ENCODE results near the gene KIF3C. TPM values are rescaled to one million over a fixed set of nuclear protein-coding genes. Genes with fewer than 3 reads are reported as not detected.

The KIF3C gene
- total RNA-seq, 3 donors from 2014 or later, result 3.4 to 32.8 (median 6.0) TPM

DNA sequence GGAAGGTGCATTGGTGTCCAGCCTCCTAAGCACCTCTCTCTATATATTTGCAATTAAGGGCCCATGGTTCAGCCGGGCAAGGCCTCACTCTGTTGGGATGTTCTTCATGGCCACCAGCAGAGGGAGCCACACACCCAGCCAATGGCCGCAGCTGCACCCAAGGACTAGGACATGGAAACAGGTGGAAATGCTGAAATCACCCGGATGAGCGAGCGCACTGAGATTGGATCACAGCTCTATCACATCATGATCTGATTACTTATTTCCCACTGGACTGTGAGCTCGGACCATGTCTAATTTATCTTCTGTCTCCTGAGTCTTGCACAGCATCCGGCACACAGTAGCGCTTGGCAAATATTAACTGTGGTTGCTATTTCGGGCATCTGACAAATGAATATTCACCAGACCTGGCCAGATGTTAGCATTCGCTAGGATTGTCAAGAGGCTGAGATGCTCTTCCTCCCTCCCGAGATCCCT is 31.2 kb downstream of the KIF3C start:
- peak; percentile 37 to 76 for DNase-seq (ENCODE audit: low spot score in 2 of 2)
- no peak overlapping the region for H3K27ac ChIP-seq
- TF ChIP-seq, protein P1, sequence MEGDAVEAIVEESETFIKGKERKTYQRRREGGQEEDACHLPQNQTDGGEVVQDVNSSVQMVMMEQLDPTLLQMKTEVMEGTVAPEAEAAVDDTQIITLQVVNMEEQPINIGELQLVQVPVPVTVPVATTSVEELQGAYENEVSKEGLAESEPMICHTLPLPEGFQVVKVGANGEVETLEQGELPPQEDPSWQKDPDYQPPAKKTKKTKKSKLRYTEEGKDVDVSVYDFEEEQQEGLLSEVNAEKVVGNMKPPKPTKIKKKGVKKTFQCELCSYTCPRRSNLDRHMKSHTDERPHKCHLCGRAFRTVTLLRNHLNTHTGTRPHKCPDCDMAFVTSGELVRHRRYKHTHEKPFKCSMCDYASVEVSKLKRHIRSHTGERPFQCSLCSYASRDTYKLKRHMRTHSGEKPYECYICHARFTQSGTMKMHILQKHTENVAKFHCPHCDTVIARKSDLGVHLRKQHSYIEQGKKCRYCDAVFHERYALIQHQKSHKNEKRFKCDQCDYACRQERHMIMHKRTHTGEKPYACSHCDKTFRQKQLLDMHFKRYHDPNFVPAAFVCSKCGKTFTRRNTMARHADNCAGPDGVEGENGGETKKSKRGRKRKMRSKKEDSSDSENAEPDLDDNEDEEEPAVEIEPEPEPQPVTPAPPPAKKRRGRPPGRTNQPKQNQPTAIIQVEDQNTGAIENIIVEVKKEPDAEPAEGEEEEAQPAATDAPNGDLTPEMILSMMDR (IDR thresholded peaks at IDR 0.05), result peak; percentile 84 to 94 (median 89)
- no peak for TF ChIP-seq POLR2AphosphoS5 (IDR thresholded peaks at IDR 0.05)

DNA sequence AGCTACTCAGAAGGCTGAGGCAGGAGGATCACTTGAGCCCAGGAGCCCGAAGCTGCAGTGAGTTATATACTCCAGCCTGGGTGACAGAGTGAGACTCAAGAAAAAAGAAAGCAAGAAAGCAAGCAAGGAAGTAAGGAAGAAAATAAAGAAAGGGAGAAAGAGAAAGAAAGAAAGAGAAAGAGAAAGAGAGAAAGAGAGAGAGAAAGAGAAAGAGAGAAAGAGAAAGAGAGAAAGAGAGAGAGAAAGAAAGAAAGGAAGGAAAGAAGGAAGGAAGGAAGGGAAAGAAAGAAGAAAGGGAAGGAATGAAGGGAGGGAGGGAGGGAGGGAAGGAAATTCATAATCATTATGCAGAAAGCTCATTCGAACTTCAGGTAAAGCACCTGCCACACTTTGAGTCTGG is 33.9 kb downstream of the KIF3C start:
- Histone ChIP-seq H3K36me3 (no peaks in the 10 kb centered on the region), H3K4me3 (no peak overlapping the region), H3K27ac (no peak overlapping the region), H3K4me1 (no peaks in the 10 kb centered on the region), H3K9me3 (no peaks in the 10 kb centered on the region), H3K27me3 (no peaks in the 10 kb centered on the region)
- no peak for DNase-seq (ENCODE audit: low spot score in 2 of 2)
- intact Hi-C loops (cut with DNase I; ENCODE audit: low total_unique reads), result no loop called here
- TF ChIP-seq POLR2A (IDR thresholded peaks at IDR 0.05), result no peak
- TF ChIP-seq, protein P1 (IDR thresholded peaks at IDR 0.05), result no peak
- no peak for TF ChIP-seq POLR2AphosphoS5 (IDR thresholded peaks at IDR 0.05)

More for the DNA sequence above, 31.2 kb downstream of the KIF3C start:
- H3K36me3 ChIP-seq, result no peaks in the 10 kb centered on the region
- no peaks in the 10 kb centered on the region for H3K4me1 ChIP-seq
- no peak overlapping the region for H3K4me3 ChIP-seq
- H3K27me3 ChIP-seq, result no peaks in the 10 kb centered on the region
- H3K9me3 ChIP-seq, result no peaks in the 10 kb centered on the region
- intact Hi-C loops (cut with DNase I; ENCODE audit: low total_unique reads), result loop anchor here (5.0 kb wide), 1 partner anchor 344 kb away; no protein-coding TSS in a partner anchor

DNA sequence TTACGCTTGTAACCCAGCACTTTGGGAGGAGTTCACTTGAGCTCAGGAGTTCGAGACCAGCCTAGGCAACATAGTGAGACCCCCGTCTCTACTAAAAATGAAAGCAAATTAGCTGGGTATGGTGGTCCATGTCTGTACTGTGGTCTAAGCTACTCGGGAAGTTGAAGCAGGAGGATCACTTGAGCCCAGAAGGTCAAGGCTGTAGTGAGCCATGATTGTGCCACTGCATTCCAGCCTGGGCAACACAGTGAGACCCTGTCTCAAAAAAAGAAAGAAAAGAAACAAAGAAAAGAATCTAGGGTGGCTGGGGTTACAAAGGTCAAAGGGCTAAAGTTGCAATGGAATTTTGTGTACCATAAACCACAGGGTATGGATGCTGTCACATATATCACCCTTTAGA is 41.3 kb downstream of the KIF3C start:
- DNase-seq (ENCODE audit: low spot score in 2 of 2), result no peak
- no peak overlapping the region for H3K27ac ChIP-seq
- H3K9me3 ChIP-seq, result no peaks in the 10 kb centered on the region
- intact Hi-C loops (cut with DNase I; ENCODE audit: low total_unique reads), result no loop called here
- H3K27me3 ChIP-seq, result no peaks in the 10 kb centered on the region
- TF ChIP-seq, protein P1 (IDR thresholded peaks at IDR 0.05), result no peak
- TF ChIP-seq POLR2A (IDR thresholded peaks at IDR 0.05), result no peak
- TF ChIP-seq POLR2AphosphoS5 (IDR thresholded peaks at IDR 0.05), result no peak
- H3K4me3 ChIP-seq, result no peak overlapping the region
- no peaks in the 10 kb centered on the region for H3K36me3 ChIP-seq
- no peaks in the 10 kb centered on the region for H3K4me1 ChIP-seq

DNA sequence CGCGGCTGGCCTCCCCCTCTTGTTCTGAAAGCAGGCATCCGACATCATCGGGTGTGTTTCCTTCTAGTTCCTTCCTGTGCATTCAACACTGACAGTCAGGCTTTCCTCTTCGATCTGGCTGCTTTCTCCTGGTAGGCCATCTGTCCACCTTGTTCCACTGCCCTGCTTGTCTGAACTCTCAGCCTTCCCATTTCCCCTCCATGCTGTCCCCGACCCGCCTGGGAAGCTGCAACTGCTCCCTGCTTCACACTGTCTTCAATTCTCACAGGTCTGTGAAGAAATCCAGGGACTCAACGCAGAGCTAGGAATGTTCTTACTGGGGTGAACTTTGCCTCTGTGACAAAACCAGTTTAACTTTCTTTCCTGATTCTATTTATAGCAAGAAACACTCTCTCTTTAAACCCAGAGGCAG is 43.0 kb downstream of the KIF3C start:
- DNase-seq (ENCODE audit: low spot score in 2 of 2), result no peak
- no peak overlapping the region for H3K27ac ChIP-seq
- H3K4me1 ChIP-seq, result no peaks in the 10 kb centered on the region
- H3K36me3 ChIP-seq, result no peaks in the 10 kb centered on the region
- H3K4me3 ChIP-seq, result no peak overlapping the region
- intact Hi-C loops (cut with DNase I; ENCODE audit: low total_unique reads), result no loop called here
- TF ChIP-seq, protein P1 (IDR thresholded peaks at IDR 0.05), result no peak
- TF ChIP-seq POLR2A (IDR thresholded peaks at IDR 0.05) (no peak), POLR2AphosphoS5 (IDR thresholded peaks at IDR 0.05) (no peak)
- no peaks in the 10 kb centered on the region for H3K9me3 ChIP-seq
- no peaks in the 10 kb centered on the region for H3K27me3 ChIP-seq

DNA sequence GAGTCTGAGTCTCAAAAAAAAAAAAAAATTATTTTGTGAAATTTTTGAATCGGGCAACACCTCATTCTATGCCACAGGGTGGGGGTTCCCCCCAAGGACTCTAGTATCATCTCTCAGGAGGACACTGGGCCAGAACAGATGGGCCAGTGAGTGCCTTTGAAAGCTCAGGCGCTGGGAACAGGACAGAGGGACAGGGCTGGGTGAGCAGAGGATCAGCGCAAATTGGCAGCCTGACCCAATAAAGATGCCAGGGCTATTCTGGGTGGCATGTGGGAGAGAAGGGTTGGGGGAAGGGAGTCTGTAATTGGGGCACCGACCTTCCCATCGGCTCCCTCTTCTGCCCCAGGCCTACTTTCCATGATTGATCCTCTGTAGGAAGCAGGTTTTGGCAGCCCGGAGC is 44.0 kb downstream of the KIF3C start:
- DNase-seq (ENCODE audit: low spot score in 2 of 2), result no peak
- intact Hi-C loops (cut with DNase I; ENCODE audit: low total_unique reads), result no loop called here
- H3K27ac ChIP-seq, result no peak overlapping the region
- H3K36me3 ChIP-seq, result no peaks in the 10 kb centered on the region
- TF ChIP-seq, protein P1 (IDR thresholded peaks at IDR 0.05), result no peak
- H3K9me3 ChIP-seq, result no peaks in the 10 kb centered on the region
- H3K4me1 ChIP-seq, result no peaks in the 10 kb centered on the region
- no peak overlapping the region for H3K4me3 ChIP-seq
- no peaks in the 10 kb centered on the region for H3K27me3 ChIP-seq

Measured in breast epithelium (tissue), 4 donors.